HL-60/S4 treated with retinoic acid at 250 ng/mL for 4 days and 3 days (cell line): ENCODE data around the gene ATP6V0E1.

Source experiments
- in situ Hi-C: fragments of 300-500 bp; cut with MboI; formaldehyde crosslinking; loops from 2 replicates; pipeline ENCODE4 v1.7.0; 2022; ENCODE audit warnings: low sequenced_read_pairs

The ATP6V0E1 gene

GRCh38 chr5:172983542-172984243 lies at the start of gene ATP6V0E1:
Gene ATP6V0E1 (plus strand): TSS chr5:172983771. CDS start chr5:172983861, 90 bp downstream.
- in situ Hi-C loops = no loop called here

GRCh38 chr5:172935096-172935495 lies 48.5 kb upstream of the ATP6V0E1 start:
- in situ Hi-C loops = loop anchor here (10.0 kb wide), 1 partner anchor 450 kb away; no protein-coding TSS in a partner anchor

GRCh38 chr5:172936401-172936800 lies 47.2 kb upstream of the ATP6V0E1 start:
- in situ Hi-C loops = loop anchor here (10.0 kb wide), 1 partner anchor 452 kb away; no protein-coding TSS in a partner anchor

GRCh38 chr5:172939071-172939470 lies 44.5 kb upstream of the ATP6V0E1 start:
- in situ Hi-C loops = loop anchor here (10.0 kb wide), 1 partner anchor 454 kb away; no protein-coding TSS in a partner anchor

- in situ Hi-C loops = loop anchor here (10.0 kb wide), 1 partner anchor 455 kb away; no protein-coding TSS in a partner anchor
These were observed 43.8 kb upstream of the ATP6V0E1 start for GRCh38 chr5:172939611-172940267.

GRCh38 chr5:172940268-172941066 lies 43.1 kb upstream of the ATP6V0E1 start:
- in situ Hi-C loops = no loop called here

GRCh38 chr5:172941067-172941516 lies 42.5 kb upstream of the ATP6V0E1 start:
- in situ Hi-C loops = no loop called here

- in situ Hi-C loops = no loop called here
These were observed 41.0 kb upstream of the ATP6V0E1 start for GRCh38 chr5:172942556-172942955.

- in situ Hi-C loops = no loop called here
These were observed 40.2 kb upstream of the ATP6V0E1 start for GRCh38 chr5:172943283-172943841.

- in situ Hi-C loops = no loop called here
These were observed 39.7 kb upstream of the ATP6V0E1 start for GRCh38 chr5:172943906-172944305.

- in situ Hi-C loops = no loop called here
These were observed 38.8 kb upstream of the ATP6V0E1 start for GRCh38 chr5:172944741-172945140.

- in situ Hi-C loops = no loop called here
These were observed 38.4 kb upstream of the ATP6V0E1 start for GRCh38 chr5:172945151-172945550.

- in situ Hi-C loops = no loop called here
These were observed 37.4 kb upstream of the ATP6V0E1 start for GRCh38 chr5:172946146-172946545.

- in situ Hi-C loops = no loop called here
These were observed 34.1 kb upstream of the ATP6V0E1 start for GRCh38 chr5:172949426-172949825.

GRCh38 chr5:172950176-172950965 lies 33.2 kb upstream of the ATP6V0E1 start:
- in situ Hi-C loops = no loop called here

- in situ Hi-C loops = no loop called here
These were observed 32.1 kb upstream of the ATP6V0E1 start for GRCh38 chr5:172951371-172952033.

GRCh38 chr5:172952034-172952511 lies 31.5 kb upstream of the ATP6V0E1 start:
- in situ Hi-C loops = no loop called here

GRCh38 chr5:172953776-172954675 lies 29.5 kb upstream of the ATP6V0E1 start:
- in situ Hi-C loops = no loop called here
